ENCODE measurements around the gene OPRM1. TPM values are rescaled to one million over a fixed set of nuclear protein-coding genes. Genes with fewer than 3 reads are reported as not detected.

OPRM1 gene
- total RNA-seq, 1 donor from 2014 or later = not detected

DNA sequence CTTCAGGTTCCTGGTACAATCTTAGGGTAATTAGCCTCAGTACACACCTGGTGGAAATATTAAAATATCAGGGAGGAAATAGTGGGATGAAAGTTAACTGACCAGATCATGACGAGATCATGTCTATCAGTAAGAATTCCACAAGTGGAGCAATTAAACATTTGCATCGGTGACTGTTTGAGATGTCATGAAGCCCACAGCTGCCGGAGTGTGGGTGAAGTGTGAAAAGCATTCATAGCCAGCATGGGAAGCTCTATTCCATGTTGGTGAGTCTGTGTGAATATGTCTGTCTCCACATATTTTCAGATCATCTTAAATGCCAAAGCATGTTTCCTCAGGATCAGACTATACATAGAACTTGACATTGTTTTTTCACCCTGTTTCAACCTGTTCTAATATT is 174.7 kb downstream of the OPRM1 start:
- Mint-ChIP-seq H3K27me3 (ENCODE audit: insufficient read depth, low read depth) (no peaks in the 10 kb centered on the region), H3K4me1 (peaks cover 8% of the 10 kb centered on the region), H3K9me3 (no peaks in the 10 kb centered on the region), H3K36me3 (no peaks in the 10 kb centered on the region), H3K27ac (no peak overlapping the region), H3K4me3 (no peak overlapping the region)
- Histone ChIP-seq H3K4me2 (no peak overlapping the region), H2AFZ (replicated peaks) (no peak overlapping the region), H3K4me3 (no peak overlapping the region), H3F3A (ENCODE audit: low read depth) (peaks cover 6% of the 10 kb centered on the region), H3K79me2 (ENCODE audit: low read depth) (no peaks in the 10 kb centered on the region), H3K4me1 (peaks cover 14% of the 10 kb centered on the region), H3K9ac (no peak overlapping the region), H3K27me3 (no peaks in the 10 kb centered on the region), H3K9me3 (ENCODE audit: low read depth) (no peaks in the 10 kb centered on the region), H3K36me3 (no peaks in the 10 kb centered on the region), H4K20me1 (ENCODE audit: low read depth) (no peaks in the 10 kb centered on the region), H3K27ac (no peak overlapping the region)
- TF ChIP-seq EZH2phosphoT487 (IDR thresholded peaks at IDR 0.05) (no peak), EZH2 (IDR thresholded peaks at IDR 0.05) (no peak)
- TF ChIP-seq, protein P1, sequence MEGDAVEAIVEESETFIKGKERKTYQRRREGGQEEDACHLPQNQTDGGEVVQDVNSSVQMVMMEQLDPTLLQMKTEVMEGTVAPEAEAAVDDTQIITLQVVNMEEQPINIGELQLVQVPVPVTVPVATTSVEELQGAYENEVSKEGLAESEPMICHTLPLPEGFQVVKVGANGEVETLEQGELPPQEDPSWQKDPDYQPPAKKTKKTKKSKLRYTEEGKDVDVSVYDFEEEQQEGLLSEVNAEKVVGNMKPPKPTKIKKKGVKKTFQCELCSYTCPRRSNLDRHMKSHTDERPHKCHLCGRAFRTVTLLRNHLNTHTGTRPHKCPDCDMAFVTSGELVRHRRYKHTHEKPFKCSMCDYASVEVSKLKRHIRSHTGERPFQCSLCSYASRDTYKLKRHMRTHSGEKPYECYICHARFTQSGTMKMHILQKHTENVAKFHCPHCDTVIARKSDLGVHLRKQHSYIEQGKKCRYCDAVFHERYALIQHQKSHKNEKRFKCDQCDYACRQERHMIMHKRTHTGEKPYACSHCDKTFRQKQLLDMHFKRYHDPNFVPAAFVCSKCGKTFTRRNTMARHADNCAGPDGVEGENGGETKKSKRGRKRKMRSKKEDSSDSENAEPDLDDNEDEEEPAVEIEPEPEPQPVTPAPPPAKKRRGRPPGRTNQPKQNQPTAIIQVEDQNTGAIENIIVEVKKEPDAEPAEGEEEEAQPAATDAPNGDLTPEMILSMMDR (IDR thresholded peaks at IDR 0.05) = no peak
- DNase-seq (ENCODE audit: low spot score) = no peak

DNA sequence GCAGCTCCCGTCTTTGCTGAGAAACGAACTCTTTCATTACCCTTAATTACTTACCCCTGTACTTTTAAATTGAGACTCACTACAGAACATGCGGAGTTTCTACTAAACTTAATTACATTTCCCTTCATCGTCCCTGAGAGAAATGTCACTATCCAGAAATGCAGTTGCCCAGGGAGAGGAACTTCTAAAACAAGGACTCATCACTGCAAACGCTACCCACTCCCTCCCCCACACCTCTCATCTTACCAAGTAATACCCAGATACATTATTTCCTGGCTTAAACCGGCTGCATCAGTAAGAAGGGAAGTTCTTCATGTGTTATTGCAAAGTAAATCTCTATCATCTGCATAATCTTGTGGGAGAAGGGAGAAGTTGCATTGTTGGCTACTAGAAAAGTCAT is 179.3 kb downstream of the OPRM1 start:
- H3K9ac ChIP-seq = no peak overlapping the region

DNA sequence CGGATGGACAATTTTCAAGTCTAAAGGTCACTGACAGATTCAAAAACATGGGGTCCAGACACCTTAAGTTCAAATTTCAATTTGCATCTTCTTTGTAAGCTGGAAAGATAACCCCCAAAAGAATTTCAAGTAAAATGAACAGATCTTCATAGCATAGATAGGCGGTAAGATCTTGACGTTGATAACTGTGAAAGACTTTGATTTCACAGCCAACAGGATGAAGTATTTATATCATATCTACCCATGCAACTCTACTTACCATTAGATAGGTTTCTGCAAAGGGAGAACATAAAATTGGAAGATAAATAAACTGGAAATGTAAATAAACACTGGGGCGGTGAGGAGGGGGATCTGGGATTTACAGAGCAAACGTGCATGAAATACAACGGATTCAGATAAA is 179.7 kb downstream of the OPRM1 start:
- no peaks in the 10 kb centered on the region for H3K27me3 Mint-ChIP-seq (ENCODE audit: insufficient read depth, low read depth)
- H2AFZ ChIP-seq (replicated peaks) = peak overlapping the region; percentile 67
- no peak overlapping the region for H3K27ac Mint-ChIP-seq

More for the DNA sequence above, 179.3 kb downstream of the OPRM1 start:
- H3K27ac ChIP-seq = no peak overlapping the region
- no peaks in the 10 kb centered on the region for H3K79me2 ChIP-seq (ENCODE audit: low read depth)
- Mint-ChIP-seq H3K27me3 (ENCODE audit: insufficient read depth, low read depth) (no peaks in the 10 kb centered on the region), H3K36me3 (no peaks in the 10 kb centered on the region), H3K4me1 (peaks cover 13% of the 10 kb centered on the region), H3K9me3 (no peaks in the 10 kb centered on the region), H3K27ac (no peak overlapping the region), H3K4me3 (no peak overlapping the region)
- no peaks in the 10 kb centered on the region for H3K36me3 ChIP-seq
- no peak overlapping the region for H3K4me3 ChIP-seq
- TF ChIP-seq EZH2 (IDR thresholded peaks at IDR 0.05) (no peak), EZH2phosphoT487 (IDR thresholded peaks at IDR 0.05) (no peak)
- H3K27me3 ChIP-seq = no peaks in the 10 kb centered on the region
- no peaks in the 10 kb centered on the region for H4K20me1 ChIP-seq (ENCODE audit: low read depth)
- no peak for DNase-seq (ENCODE audit: low spot score)
- H3K9me3 ChIP-seq (ENCODE audit: low read depth) = no peaks in the 10 kb centered on the region
- peaks cover 14% of the 10 kb centered on the region for H3F3A ChIP-seq (ENCODE audit: low read depth)
- H3K4me2 ChIP-seq = peak overlapping the region; percentile 50
- H2AFZ ChIP-seq (replicated peaks) = peak overlapping the region; percentile 74
- peaks cover 23% of the 10 kb centered on the region for H3K4me1 ChIP-seq

DNA sequence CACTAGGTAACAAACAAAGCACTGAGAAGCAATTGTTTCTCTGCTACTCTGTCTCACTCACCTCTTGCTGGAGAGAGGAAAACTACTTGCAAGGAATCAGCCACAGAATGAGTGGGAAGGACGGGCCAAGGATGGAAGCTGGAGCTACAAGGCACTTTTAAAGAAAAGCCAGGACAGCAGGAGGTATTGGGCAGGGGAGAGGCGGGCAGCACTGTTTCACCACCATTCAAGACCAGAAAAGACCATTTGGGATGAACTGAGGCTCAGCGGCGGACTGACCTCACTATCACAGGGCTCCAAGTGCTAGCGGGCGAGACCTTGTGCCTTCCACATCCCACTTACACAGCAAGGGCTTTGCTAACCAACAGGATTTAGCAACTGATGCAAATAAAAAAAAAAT is 180.2 kb downstream of the OPRM1 start:
- peaks cover 23% of the 10 kb centered on the region for H3K4me1 ChIP-seq
- no peaks in the 10 kb centered on the region for H3K79me2 ChIP-seq (ENCODE audit: low read depth)
- no peak overlapping the region for H3K27ac Mint-ChIP-seq
- no peaks in the 10 kb centered on the region for H3K27me3 Mint-ChIP-seq (ENCODE audit: insufficient read depth, low read depth)
- H3K27ac ChIP-seq = peak overlapping the region; percentile 21
- H2AFZ ChIP-seq (replicated peaks) = peak overlapping the region; percentile 67
- H3K27me3 ChIP-seq = no peaks in the 10 kb centered on the region
- peak; percentile 30 for DNase-seq (ENCODE audit: low spot score)
- H3K4me2 ChIP-seq = peak overlapping the region; percentile 50
- no peaks in the 10 kb centered on the region for H4K20me1 ChIP-seq (ENCODE audit: low read depth)
- no peaks in the 10 kb centered on the region for H3K9me3 ChIP-seq (ENCODE audit: low read depth)
- H3K9me3 Mint-ChIP-seq = no peaks in the 10 kb centered on the region
- H3K4me1 Mint-ChIP-seq = peaks cover 13% of the 10 kb centered on the region
- H3K4me3 ChIP-seq = no peak overlapping the region
- H3K9ac ChIP-seq = no peak overlapping the region
- H3K4me3 Mint-ChIP-seq = no peak overlapping the region
- H3K36me3 Mint-ChIP-seq = no peaks in the 10 kb centered on the region
- TF ChIP-seq, protein P1 (IDR thresholded peaks at IDR 0.05) = no peak
- no peak for TF ChIP-seq EZH2 (IDR thresholded peaks at IDR 0.05)
- peaks cover 14% of the 10 kb centered on the region for H3F3A ChIP-seq (ENCODE audit: low read depth)
- H3K36me3 ChIP-seq = no peaks in the 10 kb centered on the region

More for the DNA sequence above, 179.7 kb downstream of the OPRM1 start:
- Histone ChIP-seq H3F3A (ENCODE audit: low read depth) (peaks cover 14% of the 10 kb centered on the region), H3K79me2 (ENCODE audit: low read depth) (no peaks in the 10 kb centered on the region), H4K20me1 (ENCODE audit: low read depth) (no peaks in the 10 kb centered on the region), H3K4me2 (peak overlapping the region; percentile 50), H3K27me3 (no peaks in the 10 kb centered on the region), H3K36me3 (no peaks in the 10 kb centered on the region), H3K9me3 (ENCODE audit: low read depth) (no peaks in the 10 kb centered on the region), H3K9ac (no peak overlapping the region), H3K27ac (peak overlapping the region; percentile 21), H3K4me1 (peaks cover 23% of the 10 kb centered on the region), H3K4me3 (no peak overlapping the region)
- DNase-seq (ENCODE audit: low spot score) = no peak
- H3K9me3 Mint-ChIP-seq = no peaks in the 10 kb centered on the region
- TF ChIP-seq EZH2phosphoT487 (IDR thresholded peaks at IDR 0.05) (no peak), EZH2 (IDR thresholded peaks at IDR 0.05) (no peak)
- TF ChIP-seq, protein P1 (IDR thresholded peaks at IDR 0.05) = no peak
- H3K4me3 Mint-ChIP-seq = no peak overlapping the region
- H3K36me3 Mint-ChIP-seq = no peaks in the 10 kb centered on the region
- H3K4me1 Mint-ChIP-seq = peaks cover 13% of the 10 kb centered on the region
